Panc1 (cell line): ENCODE data around the gene REXO4.

Experiments used
- CTCF ChIP-seq: fragments of 450-650 bp; IDR thresholded peaks from 2 replicates; pipeline ENCODE4 v1.5.1; 2017; ENCODE audit warnings: mild to moderate bottlenecking
- SIN3A ChIP-seq: IDR thresholded peaks from 2 replicates; pipeline ENCODE4 v1.6.1; 2012; ENCODE audit warnings: low read depth, mild to moderate bottlenecking, low read length, moderate library complexity, borderline replicate concordance; ENCODE audit not compliant: insufficient read depth

DNA sequence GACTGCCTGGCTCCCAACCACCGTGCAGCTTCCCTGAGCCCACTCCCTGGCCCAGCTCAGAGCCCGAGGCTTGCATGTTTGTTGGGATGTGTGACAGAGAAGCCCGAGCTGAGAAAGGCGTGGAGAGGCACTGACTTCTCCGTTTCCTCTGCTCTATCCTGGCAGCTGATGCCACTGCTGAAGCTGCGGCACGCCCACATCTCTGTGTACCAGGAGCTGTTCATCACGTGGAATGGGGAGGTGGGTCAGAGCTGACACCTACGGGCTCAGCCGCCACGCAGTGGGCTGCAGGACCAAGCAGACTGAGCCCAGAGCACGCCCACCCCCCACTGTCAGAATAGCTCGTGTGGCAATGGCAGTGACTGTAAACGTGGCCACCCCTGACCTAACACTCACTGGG lies 32.4 kb downstream of the REXO4 start:
- TF ChIP-seq CTCF (no peak), SIN3A (no peak)
